WTC11 (cell line): ENCODE measurements around the gene RABGGTA.

ENCODE experiments used
- CTCF ChIP-seq: fragments of 200-600 bp; IDR thresholded peaks from 2 replicates; pipeline ENCODE4 v1.8.0; 2022; ENCODE audit warnings: antibody characterized with exemption
- TP53 ChIP-seq: sonication (generic); formaldehyde crosslinking; IDR thresholded peaks from 2 replicates; pipeline ENCODE4 v1.8.1; 2023; ENCODE audit warnings: mild to moderate bottlenecking, missing genetic modification reagents

DNA sequence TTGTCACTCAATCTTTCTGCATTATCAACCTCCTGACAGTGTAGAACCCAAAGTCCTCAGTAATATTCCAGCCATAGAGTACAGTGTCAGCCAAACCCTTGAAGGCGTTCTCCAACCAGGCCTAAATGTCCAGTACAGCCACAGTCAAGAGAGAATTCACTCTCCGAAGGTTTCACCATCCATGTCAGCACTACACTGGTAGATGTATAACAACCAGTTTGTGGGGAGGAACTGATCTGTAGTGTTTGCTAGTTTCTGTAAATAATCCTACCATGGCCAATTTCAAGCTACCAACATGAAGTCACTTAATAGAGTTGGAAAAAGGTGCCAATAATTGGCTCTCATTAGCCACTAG, 55.1 kb downstream of the RABGGTA start:
- TF ChIP-seq CTCF, result no peak
- no peak for TF ChIP-seq TP53 (CRISPR knock-in tag)
